HT-29 (cell line): Measurements from ENCODE around the gene KRT75. TPM values are rescaled to one million over a fixed set of nuclear protein-coding genes. Genes with fewer than 3 reads are reported as not detected.
A peak's percentile ranks its signal among the peaks of the same experiment; 100 is the strongest.
"Not testable (repeated sequence)": the region's sequence is repeated elsewhere in the genome, so short reads cannot be mapped to it uniquely, and the experiment has no call there.

ENCODE experiments used
- DNase-seq: peaks from one replicate; pipeline ENCODE4 v3.0.0-alpha.2; 2015; ENCODE audit warnings: low spot score
- total RNA-seq: library from RNA; depleted of rRNA; stranded (reverse); fragments of >200 nt; shearing (Covaris generic); gene quantifications from 2 replicates; pipeline ENCODE4 v1.2.3, GENCODE V29; 2014

KRT75 gene
- total RNA-seq, 1 experiment from 2014 or later, result 0.08 TPM

GRCh38 chr12:52417740-52418139 is 16.4 kb downstream of the KRT75 start:
- no peak for DNase-seq

- no peak for DNase-seq
Observed at GRCh38 chr12:52416795-52417194, 17.4 kb downstream of the KRT75 start.

- DNase-seq, result no peak
Observed at GRCh38 chr12:52415870-52416750, 18.1 kb downstream of the KRT75 start.

- DNase-seq, result no peak
Observed at GRCh38 chr12:52414936-52415335, 19.2 kb downstream of the KRT75 start.

GRCh38 chr12:52413782-52414345 is 20.3 kb downstream of the KRT75 start:
- DNase-seq, result no peak

- no peak for DNase-seq
Observed at GRCh38 chr12:52413202-52413601, 21.0 kb downstream of the KRT75 start.

GRCh38 chr12:52411815-52412214 is 22.4 kb downstream of the KRT75 start:
- DNase-seq, result no peak

GRCh38 chr12:52410589-52411248 is 23.5 kb downstream of the KRT75 start:
- DNase-seq, result not testable (repeated sequence)

- no peak for DNase-seq
Observed at GRCh38 chr12:52407918-52408317, 26.3 kb downstream of the KRT75 start.

- DNase-seq, result no peak
Observed at GRCh38 chr12:52405922-52406385, 28.2 kb downstream of the KRT75 start, which contains the start of gene KRT82. KRT82 (minus strand) TSS chr12:52406335; CDS start chr12:52406277, 58 bp downstream.

GRCh38 chr12:52404951-52405350 is 29.2 kb downstream of the KRT75 start:
- no peak for DNase-seq

- no peak for DNase-seq
Observed at GRCh38 chr12:52403561-52403960, 30.6 kb downstream of the KRT75 start.

GRCh38 chr12:52402873-52403540 is 31.2 kb downstream of the KRT75 start:
- no peak for DNase-seq

- DNase-seq, result no peak
Observed at GRCh38 chr12:52402377-52402776, 31.8 kb downstream of the KRT75 start.

GRCh38 chr12:52401926-52402325 is 32.2 kb downstream of the KRT75 start:
- no peak for DNase-seq

GRCh38 chr12:52401526-52401925 is 32.6 kb downstream of the KRT75 start:
- DNase-seq, result no peak

- no peak for DNase-seq
Observed at GRCh38 chr12:52400906-52401305, 33.3 kb downstream of the KRT75 start.

- DNase-seq, result no peak
Observed at GRCh38 chr12:52399756-52400155, 34.4 kb downstream of the KRT75 start.

GRCh38 chr12:52398176-52398575 is 36.0 kb downstream of the KRT75 start:
- no peak for DNase-seq

- no peak for DNase-seq
Observed at GRCh38 chr12:52396656-52397055, 37.5 kb downstream of the KRT75 start.

- DNase-seq, result peak; percentile 87
Observed at GRCh38 chr12:52395761-52396434, 38.3 kb downstream of the KRT75 start.
